ENCODE results near the gene NUDT7.

NUDT7 gene

DNA sequence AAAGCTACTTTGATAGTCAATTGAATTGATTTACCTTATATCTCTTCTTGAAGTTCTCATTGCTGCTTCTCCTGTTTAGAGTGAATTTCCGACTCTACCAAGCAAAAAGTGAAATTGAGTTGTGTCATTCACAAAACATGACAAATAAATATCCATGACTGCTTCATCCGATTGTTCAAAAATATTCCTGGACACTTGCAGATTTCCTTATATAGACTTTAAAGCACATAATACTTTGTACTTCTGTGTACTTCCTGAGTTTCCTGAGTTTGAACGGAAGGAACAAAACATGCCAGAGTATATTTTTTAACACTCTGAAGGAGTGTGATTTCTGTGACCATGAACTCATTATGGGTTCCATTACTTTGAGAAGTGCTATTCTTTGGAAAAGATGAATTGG is 45.5 kb downstream of the NUDT7 start:
- Histone ChIP-seq H3K27ac (no peak overlapping the region), H3K4me3 (no peak overlapping the region)

DNA sequence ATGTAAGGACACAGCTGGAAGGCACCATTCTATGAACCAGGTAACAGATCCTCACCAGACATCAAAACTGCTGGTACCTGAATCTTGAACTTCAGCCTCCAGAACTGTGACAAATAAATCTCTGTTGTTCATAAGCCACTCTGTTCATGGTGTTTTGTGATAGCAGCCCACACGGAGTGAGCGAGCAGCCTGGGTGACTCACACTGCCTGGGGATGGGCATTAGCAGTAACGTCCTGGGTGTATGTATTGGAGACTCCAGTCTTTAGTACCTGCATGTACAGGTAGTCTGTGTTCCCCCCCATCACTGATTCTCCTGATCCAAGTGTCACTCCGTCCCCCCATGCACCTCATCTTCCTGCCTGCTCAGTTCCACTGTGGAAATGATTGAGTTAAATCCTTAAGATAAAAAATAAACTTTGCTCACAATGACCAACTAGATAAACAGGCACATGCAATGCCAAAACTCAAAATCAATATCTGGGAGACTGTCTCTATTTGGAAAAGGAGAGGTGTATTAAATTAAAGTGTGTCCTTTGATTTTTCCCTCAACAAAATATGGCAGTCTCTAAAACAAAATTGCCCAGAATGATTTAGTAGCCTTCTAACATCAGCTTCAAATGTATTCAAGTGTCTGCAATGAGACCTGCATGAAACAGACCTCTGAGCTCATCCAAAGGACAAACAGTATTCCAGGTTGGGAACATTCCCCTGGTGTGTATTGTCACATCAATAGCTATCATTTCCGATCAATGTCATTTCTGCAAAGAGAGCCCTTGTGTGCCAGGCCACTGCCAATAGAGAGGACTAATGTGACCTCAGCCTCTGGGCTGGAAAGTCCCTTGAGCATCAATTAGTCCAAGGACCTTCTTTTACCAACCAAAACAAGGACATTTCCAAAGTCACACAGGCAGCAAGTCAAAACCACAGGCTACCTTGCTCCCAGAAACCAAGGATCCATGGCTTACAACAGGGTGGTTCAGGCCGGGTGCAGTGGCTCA is 53.9 kb downstream of the NUDT7 start:
- no peak overlapping the region for H3K9ac ChIP-seq
- no peaks in the 10 kb centered on the region for H3K36me3 ChIP-seq
- H3K4me3 ChIP-seq = no peak overlapping the region
- H3K4me1 ChIP-seq = no peaks in the 10 kb centered on the region
- no peaks in the 10 kb centered on the region for H3K27me3 ChIP-seq
- no peak for TF ChIP-seq Cebpa-rat (IDR thresholded peaks at IDR 0.05)
- H4K20me1 ChIP-seq = no peaks in the 10 kb centered on the region
- H3K27ac ChIP-seq = no peak overlapping the region
- H3K9me3 ChIP-seq = no peaks in the 10 kb centered on the region
- H3K4me2 ChIP-seq = no peak overlapping the region

More for the DNA sequence above, 45.5 kb downstream of the NUDT7 start:
- TF ChIP-seq Cebpa-rat (IDR thresholded peaks at IDR 0.05) = no peak
- H3K4me1 ChIP-seq = no peaks in the 10 kb centered on the region
- H3K9me3 ChIP-seq = no peaks in the 10 kb centered on the region
- H3K9ac ChIP-seq = no peak overlapping the region
- H3K27me3 ChIP-seq = no peaks in the 10 kb centered on the region
- no peaks in the 10 kb centered on the region for H3K36me3 ChIP-seq
- no peaks in the 10 kb centered on the region for H4K20me1 ChIP-seq
- no peak overlapping the region for H3K4me2 ChIP-seq

DNA sequence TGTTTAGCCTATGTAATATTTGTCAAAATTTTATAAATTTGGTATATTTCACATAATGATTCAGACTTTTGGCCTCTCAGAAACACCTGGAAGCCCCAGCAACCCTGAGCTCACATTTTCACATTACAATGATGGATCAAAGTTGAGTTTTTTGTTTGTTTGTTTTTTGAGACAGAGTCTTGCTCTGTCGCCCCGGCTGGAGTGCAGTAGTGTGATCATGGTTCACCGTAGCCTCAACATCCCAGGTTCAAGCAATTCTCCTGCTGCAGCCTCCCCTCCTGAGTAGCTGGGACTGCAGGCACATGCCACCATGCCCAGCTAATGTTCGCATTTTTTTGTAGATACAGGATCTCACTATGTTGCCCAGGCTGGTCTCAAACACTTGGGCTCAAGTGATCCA is 55.4 kb downstream of the NUDT7 start:
- Histone ChIP-seq H3K4me1 (no peaks in the 10 kb centered on the region), H3K27ac (no peak overlapping the region), H4K20me1 (no peaks in the 10 kb centered on the region), H3K27me3 (no peaks in the 10 kb centered on the region), H3K9ac (no peak overlapping the region), H3K4me3 (no peak overlapping the region), H3K4me2 (no peak overlapping the region), H3K9me3 (no peaks in the 10 kb centered on the region), H3K36me3 (no peaks in the 10 kb centered on the region)
- TF ChIP-seq Cebpa-rat (IDR thresholded peaks at IDR 0.05) = no peak

DNA sequence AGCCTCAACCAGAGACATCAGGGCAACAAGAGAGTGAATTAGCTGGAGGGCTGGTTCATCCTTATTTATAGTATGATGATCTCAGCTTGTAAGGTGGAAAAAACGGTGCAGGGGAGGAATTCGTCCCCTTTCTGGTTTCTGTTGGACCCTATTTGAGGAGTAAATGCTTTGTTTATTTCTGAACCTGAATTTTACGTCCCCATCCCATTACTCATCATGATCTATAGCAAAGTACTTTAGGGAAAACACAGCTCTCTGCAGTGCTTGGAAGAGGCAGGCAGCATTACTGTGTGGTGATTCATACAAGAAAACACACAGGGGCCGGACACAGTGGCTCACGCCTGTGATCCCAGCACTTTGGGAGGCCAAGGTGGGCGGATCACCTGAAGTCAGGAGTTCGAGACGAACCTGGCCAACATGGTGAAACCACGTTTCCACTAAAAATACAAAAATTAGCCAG is 58.1 kb downstream of the NUDT7 start:
- no peak overlapping the region for H3K27ac ChIP-seq
- no peak overlapping the region for H3K4me2 ChIP-seq
- no peak for TF ChIP-seq Cebpa-rat (IDR thresholded peaks at IDR 0.05)

DNA sequence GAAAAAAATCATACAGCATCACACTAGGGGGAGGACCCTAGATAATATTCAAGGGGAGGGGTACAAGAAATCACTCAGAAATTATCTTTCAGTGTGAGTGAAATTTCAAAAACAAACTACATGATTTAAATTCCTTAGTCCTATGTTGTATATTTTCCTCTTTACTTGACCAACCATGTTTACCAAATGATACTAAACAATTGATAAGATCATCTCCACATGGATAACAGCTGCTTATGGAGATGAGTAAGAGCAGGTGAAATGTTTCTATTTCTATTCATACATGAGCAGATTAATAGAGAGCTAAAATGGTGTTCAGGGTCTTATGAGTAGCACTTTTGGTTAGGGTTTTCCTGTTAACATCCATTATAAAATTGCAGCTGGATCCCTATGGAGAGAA is 58.8 kb downstream of the NUDT7 start:
- H3K9me3 ChIP-seq = peaks cover 3% of the 10 kb centered on the region; the same call in 1 of the 2 replicates
- H4K20me1 ChIP-seq = no peaks in the 10 kb centered on the region
- no peak overlapping the region for H3K4me2 ChIP-seq
- no peak overlapping the region for H3K9ac ChIP-seq
- no peak overlapping the region for H3K4me3 ChIP-seq
- no peak overlapping the region for H3K27ac ChIP-seq
- H3K36me3 ChIP-seq = no peaks in the 10 kb centered on the region
- H3K27me3 ChIP-seq = no peaks in the 10 kb centered on the region
- TF ChIP-seq Cebpa-rat (IDR thresholded peaks at IDR 0.05) = no peak
- H3K4me1 ChIP-seq = no peaks in the 10 kb centered on the region

More for the DNA sequence above, 58.1 kb downstream of the NUDT7 start:
- H3K9ac ChIP-seq = no peak overlapping the region
- no peaks in the 10 kb centered on the region for H4K20me1 ChIP-seq
- H3K27me3 ChIP-seq = no peaks in the 10 kb centered on the region
- no peaks in the 10 kb centered on the region for H3K4me1 ChIP-seq
- H3K4me3 ChIP-seq = no peak overlapping the region
- H3K9me3 ChIP-seq = peaks cover 3% of the 10 kb centered on the region; the same call in 1 of the 2 replicates
- no peaks in the 10 kb centered on the region for H3K36me3 ChIP-seq

DNA sequence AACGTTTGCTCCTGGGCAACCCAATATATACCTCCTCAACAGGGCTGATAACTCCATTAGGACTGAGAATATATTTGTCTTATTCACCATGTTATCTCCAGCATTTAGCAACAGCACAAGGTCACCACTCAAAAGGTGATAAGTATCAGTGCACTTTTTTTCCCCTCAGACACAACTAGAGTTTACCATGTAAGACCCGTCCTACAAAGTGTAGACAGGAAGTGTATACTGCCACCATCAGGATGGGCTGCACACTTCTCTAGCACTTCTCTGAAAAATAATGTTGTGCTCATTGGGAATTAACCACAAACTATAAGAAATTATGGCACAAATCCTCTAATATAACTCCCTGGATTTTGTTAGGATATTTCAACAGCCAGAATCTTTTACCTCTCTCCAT is 60.4 kb downstream of the NUDT7 start:
- Histone ChIP-seq H3K27me3 (peaks cover 6% of the 10 kb centered on the region), H3K4me2 (no peak overlapping the region), H3K9ac (no peak overlapping the region), H3K4me1 (peaks cover under 1% of the 10 kb centered on the region; the same call in 1 of the 2 replicates), H3K36me3 (no peaks in the 10 kb centered on the region), H3K9me3 (peaks cover 3% of the 10 kb centered on the region; the same call in 1 of the 2 replicates), H3K4me3 (no peak overlapping the region), H4K20me1 (no peaks in the 10 kb centered on the region), H3K27ac (no peak overlapping the region)
- TF ChIP-seq Cebpa-rat (IDR thresholded peaks at IDR 0.05) = no peak

DNA sequence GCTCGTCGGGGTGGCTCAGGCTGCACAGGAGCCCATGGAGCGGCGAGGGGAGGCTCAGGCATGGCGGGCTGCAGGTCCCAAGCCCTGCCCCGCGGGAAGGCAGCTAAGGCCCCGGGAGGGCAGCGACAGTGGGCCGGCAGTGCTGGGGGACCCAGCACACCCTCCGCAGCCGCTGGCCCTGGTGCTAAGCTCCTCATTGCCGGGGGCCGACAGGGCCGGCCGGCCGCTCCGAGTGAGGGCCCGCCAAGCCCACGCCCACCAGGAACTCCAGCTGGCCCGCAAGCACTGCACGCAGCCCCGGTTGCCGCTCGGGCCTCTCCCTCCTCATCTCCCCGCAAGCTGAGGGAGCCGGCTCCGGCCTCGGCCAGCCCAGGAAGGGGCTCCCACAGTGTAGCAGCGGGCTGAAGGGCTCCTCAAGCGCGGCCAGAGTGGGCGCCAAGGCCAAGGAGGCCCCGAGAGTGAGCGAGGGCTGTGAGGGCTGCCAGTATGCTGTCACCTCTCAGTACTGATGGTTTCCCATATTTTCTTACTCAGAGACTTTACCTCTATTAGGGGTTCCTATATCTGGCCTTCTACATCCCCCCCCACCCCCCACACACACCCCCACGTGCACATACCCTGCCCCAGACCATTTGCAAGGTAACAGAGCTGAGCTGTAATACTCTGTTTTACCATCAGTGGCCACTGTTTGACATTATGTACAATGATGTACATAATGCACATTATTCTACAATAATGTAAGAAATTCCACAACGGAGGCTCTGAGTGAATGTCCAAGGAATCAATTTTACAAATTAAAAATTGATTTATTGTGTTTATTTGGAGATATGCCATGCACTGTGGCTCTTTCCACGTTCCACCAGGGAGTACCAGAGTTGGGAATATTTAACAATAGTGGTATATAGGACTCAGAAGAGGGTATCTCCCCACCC is 62.4 kb downstream of the NUDT7 start:
- H3K4me3 ChIP-seq = no peak overlapping the region
- H3K4me1 ChIP-seq = peaks cover 18% of the 10 kb centered on the region
- TF ChIP-seq Cebpa-rat (IDR thresholded peaks at IDR 0.05) = no peak
- H3K4me2 ChIP-seq = no peak overlapping the region
- H3K9me3 ChIP-seq = peaks cover 3% of the 10 kb centered on the region; the same call in 1 of the 2 replicates
- H4K20me1 ChIP-seq = peaks cover 11% of the 10 kb centered on the region; the same call in 1 of the 2 replicates
- no peak overlapping the region for H3K27ac ChIP-seq
- H3K36me3 ChIP-seq = no peaks in the 10 kb centered on the region
- H3K9ac ChIP-seq = no peak overlapping the region
- peaks cover 26% of the 10 kb centered on the region for H3K27me3 ChIP-seq

DNA sequence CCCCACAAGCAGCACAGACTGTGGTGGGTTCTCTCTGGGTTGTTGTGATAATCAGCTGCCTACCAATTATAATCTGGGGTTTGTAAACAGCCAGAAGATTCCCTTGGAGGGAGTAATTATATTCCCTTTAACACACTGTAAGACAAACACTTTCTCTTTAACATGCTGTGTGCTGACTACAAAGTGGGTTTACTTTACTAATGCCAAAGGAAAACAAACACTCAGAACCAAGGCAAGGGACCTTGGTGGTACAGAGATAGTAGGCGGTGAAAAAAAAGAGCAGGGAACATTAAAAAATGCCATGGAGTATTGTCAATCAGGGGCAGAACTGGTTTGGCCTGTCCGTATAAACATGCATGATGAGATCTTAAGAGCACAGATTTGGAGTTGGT is 63.1 kb downstream of the NUDT7 start:
- Histone ChIP-seq H3K27ac (no peak overlapping the region), H3K27me3 (peaks cover 32% of the 10 kb centered on the region), H3K4me3 (no peak overlapping the region), H3K4me2 (no peak overlapping the region), H3K36me3 (no peaks in the 10 kb centered on the region), H3K9me3 (peaks cover 3% of the 10 kb centered on the region; the same call in 1 of the 2 replicates), H3K4me1 (peaks cover 19% of the 10 kb centered on the region), H4K20me1 (peaks cover 16% of the 10 kb centered on the region; the same call in 1 of the 2 replicates), H3K9ac (no peak overlapping the region)
- no peak for TF ChIP-seq Cebpa-rat (IDR thresholded peaks at IDR 0.05)

DNA sequence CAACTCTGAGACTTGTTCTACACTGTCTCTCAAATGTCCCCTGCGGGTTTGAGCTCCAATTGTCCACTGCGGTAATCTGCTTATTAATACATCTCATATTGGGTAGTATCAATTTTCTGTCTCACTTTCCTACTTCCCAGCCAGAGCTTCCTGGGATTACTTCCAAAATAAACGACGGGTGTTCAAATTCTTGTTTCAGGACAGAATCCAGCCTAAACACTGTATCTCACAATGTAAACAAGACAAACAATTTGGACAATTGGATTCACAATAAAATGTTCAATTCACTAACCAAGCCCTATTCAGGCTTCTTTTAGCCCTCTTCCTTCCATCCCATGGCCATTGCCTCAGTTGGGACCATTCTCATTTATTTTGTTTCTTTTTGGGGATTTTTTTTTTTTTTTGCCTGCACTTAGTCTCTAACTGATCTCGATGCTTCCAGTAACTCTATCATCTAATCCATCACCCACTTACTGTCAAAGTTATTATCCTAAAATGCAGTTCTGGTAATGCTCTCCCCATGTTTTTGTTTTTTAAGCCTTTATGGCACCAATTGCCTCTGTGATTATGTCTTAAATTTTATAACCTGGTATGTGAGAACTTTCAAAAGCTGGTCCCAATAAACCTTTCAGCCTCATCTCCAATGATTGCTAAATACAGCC is 64.0 kb downstream of the NUDT7 start:
- Histone ChIP-seq H3K27me3 (peaks cover 42% of the 10 kb centered on the region), H4K20me1 (peaks cover 16% of the 10 kb centered on the region; the same call in 1 of the 2 replicates), H3K27ac (no peak overlapping the region), H3K4me1 (peaks cover 19% of the 10 kb centered on the region), H3K4me3 (no peak overlapping the region), H3K9ac (no peak overlapping the region), H3K4me2 (no peak overlapping the region), H3K36me3 (no peaks in the 10 kb centered on the region), H3K9me3 (peaks cover 3% of the 10 kb centered on the region; the same call in 1 of the 2 replicates)
- no peak for TF ChIP-seq Cebpa-rat (IDR thresholded peaks at IDR 0.05)

Data from BLaER1 (cell line).